Stimulated activated CD8-positive, alpha-beta memory T cell treated with anti-CD3 and anti-CD28 coated beads, Interleukin-4, amount 100 ng/mL, for 24 hours (primary cell): ENCODE measurements around the gene DLGAP3.
"Not testable (repeated sequence)": the region's sequence is repeated elsewhere in the genome, so short reads cannot be mapped to it uniquely, and the experiment has no call there.

Experiments
- DNase-seq: peaks from one replicate; pipeline ENCODE4 v3.0.0-alpha.2; 2020; ENCODE audit warnings: low read depth

DLGAP3 gene

GRCh38 chr1:34833711-34834110, 95.7 kb downstream of the DLGAP3 start:
- DNase-seq, result no peak

GRCh38 chr1:34831721-34832246, 97.7 kb downstream of the DLGAP3 start:
- DNase-seq, result no peak

- DNase-seq, result no peak
Measured at GRCh38 chr1:34829250-34829649, 100.2 kb downstream of the DLGAP3 start.

GRCh38 chr1:34828611-34829010, 100.8 kb downstream of the DLGAP3 start:
- DNase-seq, result no peak

- no peak for DNase-seq
Measured at GRCh38 chr1:34827341-34827941, 102.0 kb downstream of the DLGAP3 start.

GRCh38 chr1:34825455-34826091, 103.9 kb downstream of the DLGAP3 start:
- DNase-seq, result no peak

GRCh38 chr1:34824817-34825454, 104.5 kb downstream of the DLGAP3 start:
- no peak for DNase-seq

GRCh38 chr1:34822202-34822601, 107.2 kb downstream of the DLGAP3 start:
- no peak for DNase-seq

- not testable (repeated sequence) for DNase-seq
Measured at GRCh38 chr1:34818862-34819261, 110.6 kb downstream of the DLGAP3 start.

GRCh38 chr1:34816778-34817177, 112.7 kb downstream of the DLGAP3 start:
- DNase-seq, result no peak

GRCh38 chr1:34816332-34816731, 113.1 kb downstream of the DLGAP3 start:
- no peak for DNase-seq
